Ishikawa (cell line): ENCODE data around the gene KRT77.

Experiments used
- CREB1 ChIP-seq: IDR thresholded peaks from 2 replicates; pipeline ENCODE4 v1.6.1; 2012; ENCODE audit warnings: low read depth
- EP300 ChIP-seq: IDR thresholded peaks from 2 replicates; pipeline ENCODE4 v1.6.1; 2012; ENCODE audit warnings: borderline replicate concordance
- RAD21 ChIP-seq: IDR thresholded peaks from 2 replicates; pipeline ENCODE4 v1.6.1; 2012; ENCODE audit warnings: low read depth
- TAF1 ChIP-seq: IDR thresholded peaks from 2 replicates; pipeline ENCODE4 v1.6.1; 2012; ENCODE audit warnings: low read depth, mild to moderate bottlenecking
- TCF12 ChIP-seq: IDR thresholded peaks from 2 replicates; pipeline ENCODE4 v1.6.1; 2012; ENCODE audit warnings: low read depth
- TF ChIP-seq, protein P1 (sequence below): IDR thresholded peaks from 2 replicates; pipeline ENCODE4 v1.6.1; 2012
- TF ChIP-seq, protein P2 (sequence below): IDR thresholded peaks from 2 replicates; pipeline ENCODE4 v1.6.1; 2012; ENCODE audit warnings: low read depth, mild to moderate bottlenecking

DNA sequence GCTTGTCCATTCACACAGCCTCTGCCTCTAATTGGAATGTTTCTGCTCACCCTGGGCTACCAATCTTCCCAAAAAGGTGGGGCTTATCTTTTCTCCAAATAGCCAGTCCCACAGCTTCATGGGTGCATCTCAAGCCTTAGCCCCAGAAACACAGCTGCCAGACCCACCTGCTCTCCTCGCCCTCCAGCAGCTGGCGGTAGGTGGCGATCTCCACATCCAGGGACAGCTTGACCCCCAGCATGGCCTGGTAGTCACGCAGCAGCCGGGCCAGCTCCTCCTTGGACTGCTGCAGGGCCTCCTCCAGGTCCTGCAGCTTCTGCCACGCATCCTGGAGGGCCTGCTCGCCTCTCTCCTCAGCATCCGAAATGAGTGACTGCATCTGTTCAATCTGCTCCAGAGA lies 11.1 kb downstream of the KRT77 start:
- TF ChIP-seq, protein P1, sequence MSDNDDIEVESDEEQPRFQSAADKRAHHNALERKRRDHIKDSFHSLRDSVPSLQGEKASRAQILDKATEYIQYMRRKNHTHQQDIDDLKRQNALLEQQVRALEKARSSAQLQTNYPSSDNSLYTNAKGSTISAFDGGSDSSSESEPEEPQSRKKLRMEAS = no peak
- TF ChIP-seq EP300 = no peak
- TF ChIP-seq, protein P2, sequence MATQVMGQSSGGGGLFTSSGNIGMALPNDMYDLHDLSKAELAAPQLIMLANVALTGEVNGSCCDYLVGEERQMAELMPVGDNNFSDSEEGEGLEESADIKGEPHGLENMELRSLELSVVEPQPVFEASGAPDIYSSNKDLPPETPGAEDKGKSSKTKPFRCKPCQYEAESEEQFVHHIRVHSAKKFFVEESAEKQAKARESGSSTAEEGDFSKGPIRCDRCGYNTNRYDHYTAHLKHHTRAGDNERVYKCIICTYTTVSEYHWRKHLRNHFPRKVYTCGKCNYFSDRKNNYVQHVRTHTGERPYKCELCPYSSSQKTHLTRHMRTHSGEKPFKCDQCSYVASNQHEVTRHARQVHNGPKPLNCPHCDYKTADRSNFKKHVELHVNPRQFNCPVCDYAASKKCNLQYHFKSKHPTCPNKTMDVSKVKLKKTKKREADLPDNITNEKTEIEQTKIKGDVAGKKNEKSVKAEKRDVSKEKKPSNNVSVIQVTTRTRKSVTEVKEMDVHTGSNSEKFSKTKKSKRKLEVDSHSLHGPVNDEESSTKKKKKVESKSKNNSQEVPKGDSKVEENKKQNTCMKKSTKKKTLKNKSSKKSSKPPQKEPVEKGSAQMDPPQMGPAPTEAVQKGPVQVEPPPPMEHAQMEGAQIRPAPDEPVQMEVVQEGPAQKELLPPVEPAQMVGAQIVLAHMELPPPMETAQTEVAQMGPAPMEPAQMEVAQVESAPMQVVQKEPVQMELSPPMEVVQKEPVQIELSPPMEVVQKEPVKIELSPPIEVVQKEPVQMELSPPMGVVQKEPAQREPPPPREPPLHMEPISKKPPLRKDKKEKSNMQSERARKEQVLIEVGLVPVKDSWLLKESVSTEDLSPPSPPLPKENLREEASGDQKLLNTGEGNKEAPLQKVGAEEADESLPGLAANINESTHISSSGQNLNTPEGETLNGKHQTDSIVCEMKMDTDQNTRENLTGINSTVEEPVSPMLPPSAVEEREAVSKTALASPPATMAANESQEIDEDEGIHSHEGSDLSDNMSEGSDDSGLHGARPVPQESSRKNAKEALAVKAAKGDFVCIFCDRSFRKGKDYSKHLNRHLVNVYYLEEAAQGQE = no peak
- no peak for TF ChIP-seq CREB1
- no peak for TF ChIP-seq TCF12
- TF ChIP-seq RAD21 = peak; percentile 30; the same call in 1 of the 2 replicates
- TF ChIP-seq TAF1 = no peak
